ENCODE measurements around the gene NFYC.

The NFYC gene

DNA sequence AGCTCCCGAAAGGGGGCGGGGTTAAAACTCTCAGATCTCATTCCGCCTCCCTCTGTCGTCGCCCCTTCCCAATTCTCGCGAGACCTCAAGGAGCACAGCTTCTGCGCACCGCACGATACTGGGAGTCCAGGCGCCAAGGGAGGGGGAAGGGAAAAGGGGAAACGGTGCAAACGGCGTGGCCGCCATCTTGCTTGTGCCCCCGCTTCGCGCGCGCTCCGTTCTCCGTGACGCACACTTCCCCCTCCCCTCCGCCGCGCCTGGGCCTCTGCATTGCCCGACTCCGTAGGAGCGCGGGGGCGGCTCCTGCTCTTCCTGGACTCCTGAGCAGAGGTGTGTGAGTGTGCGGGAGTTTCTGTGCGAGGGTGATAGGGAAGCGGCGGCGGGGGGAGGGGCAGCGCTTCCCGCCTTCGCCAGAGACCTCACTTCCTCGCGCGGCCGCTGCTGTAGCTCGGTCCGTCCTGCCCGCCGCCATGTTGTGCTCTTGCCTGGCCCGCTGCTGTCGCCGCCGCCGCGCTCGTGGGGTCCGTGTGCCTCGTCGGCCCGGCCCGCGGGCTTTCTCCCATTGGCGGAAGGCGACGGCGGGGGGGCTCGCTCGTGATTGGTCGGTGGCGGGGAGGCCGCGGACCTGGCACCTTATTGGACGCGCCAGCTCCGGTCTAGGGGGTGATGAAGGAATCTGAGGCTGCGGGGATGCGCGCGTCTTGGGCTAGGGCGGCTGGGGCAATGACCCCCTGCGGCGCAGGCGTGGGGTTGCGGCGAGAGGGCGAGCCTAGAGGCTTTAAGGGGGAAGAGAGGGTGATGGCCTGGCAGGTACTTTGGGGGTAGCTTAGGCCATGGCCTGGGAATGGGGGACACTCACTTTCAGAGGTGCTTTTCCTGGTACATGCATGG is at the start of gene NFYC (continued):
- no peak for TF ChIP-seq ZNF404 (tag by site-specific recombination; IDR thresholded peaks at IDR 0.05)
- 0 out of 2 replicates have a peak, but pooled peaks have one; percentile 62 for TF ChIP-seq ZNF624 (tag by site-specific recombination; IDR thresholded peaks at IDR 0.05)
- TF ChIP-seq, protein P1, sequence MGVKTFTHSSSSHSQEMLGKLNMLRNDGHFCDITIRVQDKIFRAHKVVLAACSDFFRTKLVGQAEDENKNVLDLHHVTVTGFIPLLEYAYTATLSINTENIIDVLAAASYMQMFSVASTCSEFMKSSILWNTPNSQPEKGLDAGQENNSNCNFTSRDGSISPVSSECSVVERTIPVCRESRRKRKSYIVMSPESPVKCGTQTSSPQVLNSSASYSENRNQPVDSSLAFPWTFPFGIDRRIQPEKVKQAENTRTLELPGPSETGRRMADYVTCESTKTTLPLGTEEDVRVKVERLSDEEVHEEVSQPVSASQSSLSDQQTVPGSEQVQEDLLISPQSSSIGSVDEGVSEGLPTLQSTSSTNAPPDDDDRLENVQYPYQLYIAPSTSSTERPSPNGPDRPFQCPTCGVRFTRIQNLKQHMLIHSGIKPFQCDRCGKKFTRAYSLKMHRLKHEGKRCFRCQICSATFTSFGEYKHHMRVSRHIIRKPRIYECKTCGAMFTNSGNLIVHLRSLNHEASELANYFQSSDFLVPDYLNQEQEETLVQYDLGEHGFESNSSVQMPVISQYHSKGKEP (tag by site-specific recombination; IDR thresholded peaks at IDR 0.05), result no peak
- no peak for TF ChIP-seq SALL2 (tag by site-specific recombination; IDR thresholded peaks at IDR 0.05; ENCODE audit: borderline replicate concordance)
- peak; percentile 79 for TF ChIP-seq ZFP69B (tag by site-specific recombination; IDR thresholded peaks at IDR 0.05)
- TF ChIP-seq ZNF501 (tag by site-specific recombination; IDR thresholded peaks at IDR 0.05), result peak; percentile 98
- peak; percentile 85 for TF ChIP-seq ZNF843 (tag by site-specific recombination; IDR thresholded peaks at IDR 0.05)
- TF ChIP-seq, protein P2, sequence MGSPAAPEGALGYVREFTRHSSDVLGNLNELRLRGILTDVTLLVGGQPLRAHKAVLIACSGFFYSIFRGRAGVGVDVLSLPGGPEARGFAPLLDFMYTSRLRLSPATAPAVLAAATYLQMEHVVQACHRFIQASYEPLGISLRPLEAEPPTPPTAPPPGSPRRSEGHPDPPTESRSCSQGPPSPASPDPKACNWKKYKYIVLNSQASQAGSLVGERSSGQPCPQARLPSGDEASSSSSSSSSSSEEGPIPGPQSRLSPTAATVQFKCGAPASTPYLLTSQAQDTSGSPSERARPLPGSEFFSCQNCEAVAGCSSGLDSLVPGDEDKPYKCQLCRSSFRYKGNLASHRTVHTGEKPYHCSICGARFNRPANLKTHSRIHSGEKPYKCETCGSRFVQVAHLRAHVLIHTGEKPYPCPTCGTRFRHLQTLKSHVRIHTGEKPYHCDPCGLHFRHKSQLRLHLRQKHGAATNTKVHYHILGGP (tag by site-specific recombination; IDR thresholded peaks at IDR 0.05), result peak; percentile 48; the same call in 1 of the 2 replicates
- peak; percentile 82 for TF ChIP-seq ZBTB21 (tag by site-specific recombination; IDR thresholded peaks at IDR 0.05)
- TF ChIP-seq ZFP41 (tag by site-specific recombination; IDR thresholded peaks at IDR 0.05; ENCODE audit: borderline replicate concordance), result no peak
- TF ChIP-seq, protein P3, sequence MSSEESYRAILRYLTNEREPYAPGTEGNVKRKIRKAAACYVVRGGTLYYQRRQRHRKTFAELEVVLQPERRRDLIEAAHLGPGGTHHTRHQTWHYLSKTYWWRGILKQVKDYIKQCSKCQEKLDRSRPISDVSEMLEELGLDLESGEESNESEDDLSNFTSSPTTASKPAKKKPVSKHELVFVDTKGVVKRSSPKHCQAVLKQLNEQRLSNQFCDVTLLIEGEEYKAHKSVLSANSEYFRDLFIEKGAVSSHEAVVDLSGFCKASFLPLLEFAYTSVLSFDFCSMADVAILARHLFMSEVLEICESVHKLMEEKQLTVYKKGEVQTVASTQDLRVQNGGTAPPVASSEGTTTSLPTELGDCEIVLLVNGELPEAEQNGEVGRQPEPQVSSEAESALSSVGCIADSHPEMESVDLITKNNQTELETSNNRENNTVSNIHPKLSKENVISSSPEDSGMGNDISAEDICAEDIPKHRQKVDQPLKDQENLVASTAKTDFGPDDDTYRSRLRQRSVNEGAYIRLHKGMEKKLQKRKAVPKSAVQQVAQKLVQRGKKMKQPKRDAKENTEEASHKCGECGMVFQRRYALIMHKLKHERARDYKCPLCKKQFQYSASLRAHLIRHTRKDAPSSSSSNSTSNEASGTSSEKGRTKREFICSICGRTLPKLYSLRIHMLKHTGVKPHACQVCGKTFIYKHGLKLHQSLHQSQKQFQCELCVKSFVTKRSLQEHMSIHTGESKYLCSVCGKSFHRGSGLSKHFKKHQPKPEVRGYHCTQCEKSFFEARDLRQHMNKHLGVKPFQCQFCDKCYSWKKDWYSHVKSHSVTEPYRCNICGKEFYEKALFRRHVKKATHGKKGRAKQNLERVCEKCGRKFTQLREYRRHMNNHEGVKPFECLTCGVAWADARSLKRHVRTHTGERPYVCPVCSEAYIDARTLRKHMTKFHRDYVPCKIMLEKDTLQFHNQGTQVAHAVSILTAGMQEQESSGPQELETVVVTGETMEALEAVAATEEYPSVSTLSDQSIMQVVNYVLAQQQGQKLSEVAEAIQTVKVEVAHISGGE (tag by site-specific recombination; conservative IDR thresholded peaks at IDR 0.05; ENCODE audit: low read depth), result peak; percentile 73
- TF ChIP-seq ZIC2 (tag by site-specific recombination; IDR thresholded peaks at IDR 0.05), result peak; percentile 88
- peak; percentile 82 for TF ChIP-seq ZNF366 (tag by site-specific recombination; conservative IDR thresholded peaks at IDR 0.05)
- peak; percentile 61 for TF ChIP-seq ZNF600 (tag by site-specific recombination; IDR thresholded peaks at IDR 0.05)
- TF ChIP-seq HOXA7 (CRISPR knock-in tag; IDR thresholded peaks at IDR 0.05; ENCODE audit: borderline replicate concordance), result no peak
- 0 out of 2 replicates have a peak, but pooled peaks have one; percentile 66 for TF ChIP-seq MYNN (tag by site-specific recombination; IDR thresholded peaks at IDR 0.05; ENCODE audit: borderline replicate concordance)
- peak; percentile 90 for TF ChIP-seq ZNF335 (tag by site-specific recombination; conservative IDR thresholded peaks at IDR 0.05)
- peak; percentile 71; the same call in 1 of the 2 replicates for TF ChIP-seq ZSCAN16 (tag by site-specific recombination; IDR thresholded peaks at IDR 0.05)
- peak; percentile 60 for TF ChIP-seq ZNF423 (tag by site-specific recombination; IDR thresholded peaks at IDR 0.05)
- TF ChIP-seq PRDM1 (tag by site-specific recombination; IDR thresholded peaks at IDR 0.05), result no peak
- peak; percentile 88 for TF ChIP-seq ZBTB17 (tag by site-specific recombination; IDR thresholded peaks at IDR 0.05)
- TF ChIP-seq ZNF658 (tag by site-specific recombination; IDR thresholded peaks at IDR 0.05), result no peak
- TF ChIP-seq, protein P4, sequence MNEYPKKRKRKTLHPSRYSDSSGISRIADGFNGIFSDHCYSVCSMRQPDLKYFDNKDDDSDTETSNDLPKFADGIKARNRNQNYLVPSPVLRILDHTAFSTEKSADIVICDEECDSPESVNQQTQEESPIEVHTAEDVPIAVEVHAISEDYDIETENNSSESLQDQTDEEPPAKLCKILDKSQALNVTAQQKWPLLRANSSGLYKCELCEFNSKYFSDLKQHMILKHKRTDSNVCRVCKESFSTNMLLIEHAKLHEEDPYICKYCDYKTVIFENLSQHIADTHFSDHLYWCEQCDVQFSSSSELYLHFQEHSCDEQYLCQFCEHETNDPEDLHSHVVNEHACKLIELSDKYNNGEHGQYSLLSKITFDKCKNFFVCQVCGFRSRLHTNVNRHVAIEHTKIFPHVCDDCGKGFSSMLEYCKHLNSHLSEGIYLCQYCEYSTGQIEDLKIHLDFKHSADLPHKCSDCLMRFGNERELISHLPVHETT (tag by site-specific recombination; IDR thresholded peaks at IDR 0.05), result peak; percentile 95
- no peak for TF ChIP-seq ZNF214 (tag by site-specific recombination; IDR thresholded peaks at IDR 0.05; ENCODE audit: borderline replicate concordance)
- TF ChIP-seq KLF7 (tag by site-specific recombination; IDR thresholded peaks at IDR 0.05; ENCODE audit: borderline replicate concordance), result peak; percentile 76
- TF ChIP-seq, protein P5, sequence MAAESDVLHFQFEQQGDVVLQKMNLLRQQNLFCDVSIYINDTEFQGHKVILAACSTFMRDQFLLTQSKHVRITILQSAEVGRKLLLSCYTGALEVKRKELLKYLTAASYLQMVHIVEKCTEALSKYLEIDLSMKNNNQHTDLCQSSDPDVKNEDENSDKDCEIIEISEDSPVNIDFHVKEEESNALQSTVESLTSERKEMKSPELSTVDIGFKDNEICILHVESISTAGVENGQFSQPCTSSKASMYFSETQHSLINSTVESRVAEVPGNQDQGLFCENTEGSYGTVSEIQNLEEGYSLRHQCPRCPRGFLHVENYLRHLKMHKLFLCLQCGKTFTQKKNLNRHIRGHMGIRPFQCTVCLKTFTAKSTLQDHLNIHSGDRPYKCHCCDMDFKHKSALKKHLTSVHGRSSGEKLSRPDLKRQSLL (tag by site-specific recombination; IDR thresholded peaks at IDR 0.05), result 0 out of 2 replicates have a peak, but pooled peaks have one; percentile 50
- TF ChIP-seq ZNF707 (tag by site-specific recombination; IDR thresholded peaks at IDR 0.05), result no peak
- TF ChIP-seq, protein P6, sequence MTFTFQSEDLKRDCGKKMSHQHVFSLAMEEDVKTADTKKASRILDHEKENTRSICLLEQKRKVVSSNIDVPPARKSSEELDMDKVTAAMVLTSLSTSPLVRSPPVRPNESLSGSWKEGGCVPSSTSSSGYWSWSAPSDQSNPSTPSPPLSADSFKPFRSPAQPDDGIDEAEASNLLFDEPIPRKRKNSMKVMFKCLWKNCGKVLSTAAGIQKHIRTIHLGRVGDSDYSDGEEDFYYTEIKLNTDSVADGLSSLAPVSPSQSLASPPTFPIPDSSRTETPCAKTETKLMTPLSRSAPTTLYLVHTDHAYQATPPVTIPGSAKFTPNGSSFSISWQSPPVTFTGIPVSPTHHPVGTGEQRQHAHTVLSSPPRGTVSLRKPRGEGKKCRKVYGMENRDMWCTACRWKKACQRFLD (tag by site-specific recombination; IDR thresholded peaks at IDR 0.05), result no peak
- no peak for TF ChIP-seq ZNF677 (tag by site-specific recombination; IDR thresholded peaks at IDR 0.05)
- TF ChIP-seq ZNF521 (tag by site-specific recombination; IDR thresholded peaks at IDR 0.05), result no peak

Measured in HEK293 (cell line).